SK-N-SH treated with all-trans-retinoic acid at 6 μM for 48 hours (cell line): ENCODE data around the gene HPSE.

Experiments
- ARNTL ChIP-seq: fragments of 450-650 bp; formaldehyde crosslinking; IDR thresholded peaks from 2 replicates; pipeline ENCODE4 v1.5.0; 2020; ENCODE audit warnings: low read depth, mild to moderate bottlenecking, moderate library complexity, borderline replicate concordance
- BACH2 ChIP-seq: fragments of 250-450 bp; sonication (Bioruptor Pico); IDR thresholded peaks from 2 replicates; pipeline ENCODE4 v1.9.0; 2021; ENCODE audit warnings: mild to moderate bottlenecking, borderline replicate concordance
- CREB5 ChIP-seq: fragments of 250-450 bp; sonication (Bioruptor Pico); IDR thresholded peaks from 2 replicates; pipeline ENCODE4 v1.5.1; 2020; ENCODE audit warnings: low read depth, mild to moderate bottlenecking, moderate library complexity
- CSRNP3 ChIP-seq: fragments of 250-450 bp; sonication (Bioruptor Pico); IDR thresholded peaks from 2 replicates; pipeline ENCODE4 v1.5.1; 2021; ENCODE audit warnings: mild to moderate bottlenecking, moderate library complexity
- PATZ1 ChIP-seq: fragments of 250-450 bp; sonication (Bioruptor Pico); IDR thresholded peaks from 2 replicates; pipeline ENCODE4 v1.8.0; 2020; ENCODE audit warnings: mild to moderate bottlenecking, moderate library complexity, borderline replicate concordance
- RARB ChIP-seq: fragments of 250-450 bp; sonication (Bioruptor Pico); IDR thresholded peaks from 2 replicates; pipeline ENCODE4 v1.8.0; 2021; ENCODE audit warnings: mild to moderate bottlenecking, moderate library complexity
- TCF4 ChIP-seq: fragments of 250-450 bp; sonication (Bioruptor Pico); IDR thresholded peaks from 2 replicates; pipeline ENCODE4 v1.8.0; 2021; ENCODE audit warnings: mild to moderate bottlenecking, moderate library complexity, borderline replicate concordance
- TSHZ2 ChIP-seq: fragments of 250-450 bp; sonication (Bioruptor Pico); IDR thresholded peaks from 2 replicates; pipeline ENCODE4 v1.5.0; 2020; ENCODE audit warnings: mild to moderate bottlenecking, moderate library complexity
- ZC3H10 ChIP-seq: fragments of 250-450 bp; sonication (Bioruptor Pico); IDR thresholded peaks from 2 replicates; pipeline ENCODE4 v1.5.1; 2021; ENCODE audit warnings: mild to moderate bottlenecking, moderate library complexity
- ZFP3 ChIP-seq: fragments of 250-450 bp; sonication (Bioruptor Pico); IDR thresholded peaks from 2 replicates; pipeline ENCODE4 v1.5.0; 2020; ENCODE audit warnings: mild to moderate bottlenecking, moderate library complexity
- ZFP30 ChIP-seq: fragments of 450-650 bp; formaldehyde crosslinking; IDR thresholded peaks from 2 replicates; pipeline ENCODE4 v1.5.0; 2022; ENCODE audit warnings: mild to moderate bottlenecking, moderate library complexity

- TF ChIP-seq ZFP30 (no peak), TCF4 (no peak), BACH2 (CRISPR knock-in tag) (no peak), CSRNP3 (CRISPR knock-in tag) (no peak), ARNTL (no peak), TSHZ2 (CRISPR knock-in tag) (no peak), PATZ1 (CRISPR knock-in tag) (no peak), RARB (CRISPR knock-in tag) (no peak), ZFP3 (CRISPR knock-in tag) (no peak), ZC3H10 (CRISPR knock-in tag) (no peak), CREB5 (no peak)
These were observed 17.0 kb downstream of the HPSE start for GRCh38 chr4:83317671-83318070.
